T-helper 2 cell treated with Interferon-gamma antibody and Interleukin-4, amounts not matched to agents 5 μg/mL and 100 μg/mL, for 36 hours (primary cell): ENCODE measurements around the gene ZC3H7B.
"Not testable (repeated sequence)": the region's sequence is repeated elsewhere in the genome, so short reads cannot be mapped to it uniquely, and the experiment has no call there.

Source experiments
- DNase-seq: peaks from one replicate; pipeline ENCODE4 v3.0.0; 2021; ENCODE audit warnings: low spot score
- H3K27ac Mint-ChIP-seq: one replicate; pipeline ENCODE4 v1.8.0; 2021; ENCODE audit warnings: mild to moderate bottlenecking, mixed read lengths
- H3K27me3 Mint-ChIP-seq: one replicate; pipeline ENCODE4 v1.8.0; 2021; ENCODE audit warnings: low read depth, mixed read lengths
- H3K36me3 Mint-ChIP-seq: one replicate; pipeline ENCODE4 v1.8.0; 2021; ENCODE audit warnings: low read depth, mixed read lengths
- H3K4me1 Mint-ChIP-seq: one replicate; pipeline ENCODE4 v1.8.0; 2021; ENCODE audit warnings: low read depth, mixed read lengths
- H3K4me3 Mint-ChIP-seq: one replicate; pipeline ENCODE4 v1.8.0; 2022; ENCODE audit warnings: mild to moderate bottlenecking, moderate library complexity, mixed read lengths
- H3K9me3 Mint-ChIP-seq: one replicate; pipeline ENCODE4 v1.8.0; 2021; ENCODE audit warnings: mixed read lengths

ZC3H7B gene

GRCh38 chr22:41301085-41302020 lies at the start of gene ZC3H7B:
TSS of gene ZC3H7B (plus strand) at chr22:41301525. CDS start at chr22:41320661, 19,136 bp downstream.
- DNase-seq: peak; percentile 84
- peak within 1 kb of the TSS; percentile 72 for H3K27ac Mint-ChIP-seq
- peaks cover 26% of the 10 kb centered on the region for H3K4me1 Mint-ChIP-seq
- peaks cover 3% of the 10 kb centered on the region for H3K36me3 Mint-ChIP-seq
- H3K27me3 Mint-ChIP-seq: no peaks in the 10 kb centered on the region
- H3K4me3 Mint-ChIP-seq: peak within 1 kb of the TSS; percentile 71
- H3K9me3 Mint-ChIP-seq: no peaks in the 10 kb centered on the region

- no peak for DNase-seq
- Mint-ChIP-seq H3K27me3 (no peaks in the 10 kb centered on the region), H3K4me1 (no peaks in the 10 kb centered on the region), H3K9me3 (no peaks in the 10 kb centered on the region), H3K27ac (no peak overlapping the region), H3K36me3 (peaks cover 45% of the 10 kb centered on the region), H3K4me3 (no peak overlapping the region)
These were observed 49.0 kb upstream of the ZC3H7B start for GRCh38 chr22:41252365-41252764.

- Mint-ChIP-seq H3K27ac (peak overlapping the region; percentile 55), H3K9me3 (no peaks in the 10 kb centered on the region), H3K36me3 (peaks cover 50% of the 10 kb centered on the region), H3K27me3 (no peaks in the 10 kb centered on the region), H3K4me3 (no peak overlapping the region), H3K4me1 (no peaks in the 10 kb centered on the region)
- DNase-seq: no peak
These were observed 47.1 kb upstream of the ZC3H7B start for GRCh38 chr22:41254230-41254629.

- Mint-ChIP-seq H3K27me3 (no peaks in the 10 kb centered on the region), H3K36me3 (peaks cover 40% of the 10 kb centered on the region), H3K4me1 (no peaks in the 10 kb centered on the region), H3K4me3 (no peak overlapping the region), H3K27ac (no peak overlapping the region), H3K9me3 (no peaks in the 10 kb centered on the region)
- no peak for DNase-seq
These were observed 44.8 kb upstream of the ZC3H7B start for GRCh38 chr22:41256254-41257253.

GRCh38 chr22:41257696-41258095 lies 43.6 kb upstream of the ZC3H7B start:
- H3K27ac Mint-ChIP-seq: no peak overlapping the region

DNA sequence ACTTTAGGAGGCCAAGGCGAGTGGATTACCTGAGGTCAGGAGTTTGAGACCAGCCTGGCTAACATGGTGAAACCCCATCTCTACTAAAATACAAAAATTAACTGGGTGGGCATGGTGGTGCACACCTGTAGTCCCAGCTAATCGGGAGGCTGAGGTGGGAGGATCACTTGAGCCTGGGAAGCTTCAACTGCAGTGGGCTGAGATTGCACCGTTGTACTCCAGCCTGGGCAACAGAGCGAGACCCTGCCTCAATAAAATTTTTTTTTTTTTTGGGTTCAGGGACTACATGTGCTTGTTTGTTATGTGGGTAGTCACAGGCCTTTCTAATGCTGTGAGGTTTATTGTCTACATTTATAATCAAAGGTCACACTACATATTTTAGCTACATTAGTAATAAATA lies 41.6 kb upstream of the ZC3H7B start:
- H3K27ac Mint-ChIP-seq, H3K4me3 Mint-ChIP-seq, H3K9me3 Mint-ChIP-seq, DNase-seq, H3K27me3 Mint-ChIP-seq, H3K4me1 Mint-ChIP-seq: not testable (repeated sequence)
- peaks cover 49% of the 10 kb centered on the region for H3K36me3 Mint-ChIP-seq

More at GRCh38 chr22:41257696-41258095, 43.6 kb upstream of the ZC3H7B start:
- H3K36me3 Mint-ChIP-seq: peaks cover 41% of the 10 kb centered on the region
- no peaks in the 10 kb centered on the region for H3K27me3 Mint-ChIP-seq
- DNase-seq: no peak
- no peaks in the 10 kb centered on the region for H3K4me1 Mint-ChIP-seq
- H3K4me3 Mint-ChIP-seq: no peak overlapping the region
- H3K9me3 Mint-ChIP-seq: no peaks in the 10 kb centered on the region

- Mint-ChIP-seq H3K9me3 (no peaks in the 10 kb centered on the region), H3K4me1 (no peaks in the 10 kb centered on the region), H3K27ac (no peak overlapping the region), H3K27me3 (no peaks in the 10 kb centered on the region), H3K36me3 (peaks cover 51% of the 10 kb centered on the region), H3K4me3 (no peak overlapping the region)
- DNase-seq: no peak
These were observed 40.5 kb upstream of the ZC3H7B start for GRCh38 chr22:41260871-41261270.

GRCh38 chr22:41261541-41262249 lies 39.6 kb upstream of the ZC3H7B start:
- peaks cover 52% of the 10 kb centered on the region for H3K36me3 Mint-ChIP-seq
- no peaks in the 10 kb centered on the region for H3K27me3 Mint-ChIP-seq
- H3K27ac Mint-ChIP-seq: no peak overlapping the region
- no peak overlapping the region for H3K4me3 Mint-ChIP-seq
- DNase-seq: no peak
- H3K9me3 Mint-ChIP-seq: no peaks in the 10 kb centered on the region
- no peaks in the 10 kb centered on the region for H3K4me1 Mint-ChIP-seq

GRCh38 chr22:41262250-41262765 lies 39.0 kb upstream of the ZC3H7B start:
- H3K27me3 Mint-ChIP-seq: no peaks in the 10 kb centered on the region
- H3K9me3 Mint-ChIP-seq: no peaks in the 10 kb centered on the region
- no peak overlapping the region for H3K4me3 Mint-ChIP-seq
- H3K36me3 Mint-ChIP-seq: peaks cover 47% of the 10 kb centered on the region
- DNase-seq: no peak
- no peaks in the 10 kb centered on the region for H3K4me1 Mint-ChIP-seq
- no peak overlapping the region for H3K27ac Mint-ChIP-seq

- peaks cover 49% of the 10 kb centered on the region for H3K36me3 Mint-ChIP-seq
- H3K9me3 Mint-ChIP-seq: no peaks in the 10 kb centered on the region
- no peak overlapping the region for H3K4me3 Mint-ChIP-seq
- H3K27ac Mint-ChIP-seq: no peak overlapping the region
- H3K27me3 Mint-ChIP-seq: no peaks in the 10 kb centered on the region
- no peaks in the 10 kb centered on the region for H3K4me1 Mint-ChIP-seq
- DNase-seq: no peak
These were observed 37.6 kb upstream of the ZC3H7B start for GRCh38 chr22:41263704-41264103.

DNA sequence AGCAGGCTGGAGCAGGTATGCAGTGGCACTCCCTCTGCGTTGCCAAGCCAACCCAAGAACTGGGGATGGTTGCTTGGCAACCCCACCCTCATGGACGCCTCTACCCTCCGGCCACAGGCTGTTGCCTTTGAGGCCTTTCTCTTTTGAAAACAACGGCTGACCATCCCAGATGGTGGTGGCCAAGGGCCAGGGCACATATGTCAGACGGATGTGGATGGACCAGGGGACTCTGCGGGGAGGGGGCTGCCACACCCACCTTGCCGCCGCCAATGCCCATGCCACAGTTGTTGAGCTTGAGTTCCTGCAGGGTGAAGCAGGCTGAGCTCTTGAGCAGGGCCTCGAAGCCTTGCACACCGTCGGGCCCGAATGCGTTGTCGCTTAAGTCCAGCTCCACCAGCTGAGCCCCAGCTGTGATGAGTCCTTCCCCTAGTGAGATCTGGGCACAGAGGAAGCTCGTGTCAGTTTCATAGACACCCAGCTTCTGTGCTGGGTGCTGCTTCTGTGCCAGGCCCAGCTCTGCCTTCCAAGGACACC lies 36.9 kb upstream of the ZC3H7B start:
- Mint-ChIP-seq H3K27ac (no peak overlapping the region), H3K9me3 (no peaks in the 10 kb centered on the region)

GRCh38 chr22:41267958-41268357 lies 33.4 kb upstream of the ZC3H7B start:
- H3K36me3 Mint-ChIP-seq: peaks cover 49% of the 10 kb centered on the region
- H3K4me3 Mint-ChIP-seq: no peak overlapping the region
- no peaks in the 10 kb centered on the region for H3K27me3 Mint-ChIP-seq

More for the DNA sequence above, 36.9 kb upstream of the ZC3H7B start:
- H3K36me3 Mint-ChIP-seq: peaks cover 50% of the 10 kb centered on the region
- no peak overlapping the region for H3K4me3 Mint-ChIP-seq
- H3K4me1 Mint-ChIP-seq: peaks cover 1% of the 10 kb centered on the region
- DNase-seq: no peak
- H3K27me3 Mint-ChIP-seq: no peaks in the 10 kb centered on the region

DNA sequence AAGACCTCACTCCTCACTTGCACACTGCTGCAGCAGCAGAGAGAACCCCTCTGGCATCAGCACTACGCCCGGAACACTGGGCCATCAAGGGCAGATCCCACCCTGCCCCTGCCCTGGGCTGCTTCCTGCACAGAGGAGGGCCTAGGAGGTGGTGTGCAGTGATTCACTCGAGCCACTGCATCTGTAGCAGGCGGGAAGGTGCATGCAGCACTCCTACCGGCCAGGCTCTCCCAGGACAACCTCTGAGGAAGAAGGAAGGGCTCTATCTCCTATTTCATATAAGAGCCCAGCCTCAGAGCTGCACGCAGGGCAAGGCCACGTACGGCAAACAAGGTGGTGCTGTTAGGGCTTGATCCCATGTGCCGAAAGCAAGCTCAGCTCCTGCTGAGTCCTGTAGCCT lies 29.5 kb upstream of the ZC3H7B start:
- Mint-ChIP-seq H3K4me1 (peaks cover 1% of the 10 kb centered on the region), H3K27ac (no peak overlapping the region), H3K36me3 (peaks cover 50% of the 10 kb centered on the region), H3K27me3 (no peaks in the 10 kb centered on the region), H3K4me3 (no peak overlapping the region), H3K9me3 (no peaks in the 10 kb centered on the region)
- DNase-seq: no peak

More at GRCh38 chr22:41267958-41268357, 33.4 kb upstream of the ZC3H7B start:
- Mint-ChIP-seq H3K27ac (no peak overlapping the region), H3K4me1 (peaks cover 1% of the 10 kb centered on the region), H3K9me3 (no peaks in the 10 kb centered on the region)
- no peak for DNase-seq
